Endothelial cell of hepatic sinusoid (primary cell): Measurements from ENCODE around the gene ADAM11.
"Not testable (repeated sequence)": the region's sequence is repeated elsewhere in the genome, so short reads cannot be mapped to it uniquely, and the experiment has no call there.

Experiments used
- in situ Hi-C: cut with HindIII; loops from 2 replicates; pipeline ENCODE4 v1.10.0; 2017; ENCODE audit warnings: low sequenced_read_pairs

ADAM11 gene

DNA sequence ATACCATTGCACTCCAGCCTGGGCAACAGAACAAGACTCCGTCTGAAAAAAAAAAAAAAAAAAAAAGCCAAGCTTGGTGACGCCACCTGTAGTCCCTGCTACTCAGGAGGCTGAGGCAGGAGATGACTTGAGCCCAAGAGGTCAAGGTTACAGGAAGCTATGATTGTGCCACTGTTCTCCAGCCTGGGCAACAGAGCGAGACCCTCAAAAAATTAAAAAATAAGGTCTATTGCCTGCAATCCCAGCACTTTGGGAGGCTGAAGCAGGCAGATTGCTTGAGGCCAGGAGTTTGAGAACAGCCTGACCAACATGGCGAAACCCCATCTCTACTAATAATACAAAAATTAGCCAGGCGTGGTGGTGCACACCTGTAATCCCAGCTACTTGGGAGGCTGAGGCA is 3.6 kb upstream of the ADAM11 start:
- in situ Hi-C loops, result not testable (repeated sequence)

DNA sequence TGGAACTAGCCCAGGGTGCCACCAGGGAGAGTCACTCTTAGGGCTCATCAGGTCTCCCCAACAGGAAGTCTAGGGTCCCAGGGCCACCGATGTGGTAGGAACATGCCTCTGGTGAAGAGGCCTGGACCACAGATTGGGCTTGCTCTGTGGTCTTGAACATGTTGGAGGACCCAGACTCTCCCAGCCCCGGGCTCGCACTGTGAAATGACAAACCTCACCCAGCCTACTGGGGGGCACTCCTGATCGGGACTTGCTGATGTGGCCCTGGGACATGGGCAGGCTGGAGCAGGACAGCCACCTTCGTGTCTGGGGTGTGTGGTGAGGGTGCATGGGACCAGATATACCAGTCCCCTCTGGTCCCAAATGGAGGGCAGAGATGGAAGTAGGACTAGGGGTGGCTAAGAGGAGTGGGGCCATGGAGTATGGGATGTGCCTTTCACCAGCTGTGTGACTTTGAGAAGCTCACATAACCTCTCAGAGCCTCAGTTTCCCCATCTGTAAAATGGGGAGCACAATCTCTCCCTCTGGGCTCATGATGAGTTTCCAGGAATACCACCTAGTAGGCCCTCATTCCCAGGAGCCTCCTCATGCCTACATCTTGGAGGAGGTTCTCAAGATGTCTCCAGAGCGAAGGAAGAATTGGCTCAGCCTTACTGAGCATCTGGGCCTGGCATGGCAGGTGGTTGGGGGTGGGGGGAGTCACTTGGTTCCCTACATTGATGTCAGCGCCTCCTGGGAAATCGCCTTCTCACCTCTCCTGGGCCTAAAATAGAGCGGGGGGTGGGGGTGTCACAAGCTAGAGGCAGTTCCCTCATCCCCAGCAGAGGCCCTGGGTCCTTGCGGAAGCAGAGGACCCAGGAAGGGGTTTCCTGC is 1.5 kb upstream of the ADAM11 start:
- in situ Hi-C loops, result no loop called here

DNA sequence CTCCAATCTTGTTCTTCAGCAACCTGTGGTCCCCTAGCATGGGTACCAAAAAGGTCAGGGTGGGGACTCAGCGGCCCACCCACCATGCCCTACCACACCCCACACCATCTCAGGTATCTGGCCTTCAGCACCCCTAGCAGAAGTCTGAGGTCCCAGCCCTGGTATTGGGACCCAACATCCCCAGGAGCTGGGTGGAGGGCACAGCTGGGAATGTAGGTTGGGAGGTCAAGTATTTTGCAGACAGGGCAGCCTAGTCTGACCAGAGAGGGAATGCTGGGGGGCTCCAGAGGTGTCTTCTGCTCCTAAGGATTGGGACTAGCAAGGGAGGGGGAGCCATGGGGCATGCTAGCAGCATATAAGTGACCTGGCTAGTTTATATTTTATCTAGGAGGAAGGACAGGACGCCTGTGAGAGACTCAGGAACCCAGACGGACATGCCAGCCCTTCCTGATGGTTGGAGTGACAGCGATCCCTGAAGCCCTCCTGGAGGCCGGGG is 822 bp upstream of the ADAM11 start:
- in situ Hi-C loops, result no loop called here

DNA sequence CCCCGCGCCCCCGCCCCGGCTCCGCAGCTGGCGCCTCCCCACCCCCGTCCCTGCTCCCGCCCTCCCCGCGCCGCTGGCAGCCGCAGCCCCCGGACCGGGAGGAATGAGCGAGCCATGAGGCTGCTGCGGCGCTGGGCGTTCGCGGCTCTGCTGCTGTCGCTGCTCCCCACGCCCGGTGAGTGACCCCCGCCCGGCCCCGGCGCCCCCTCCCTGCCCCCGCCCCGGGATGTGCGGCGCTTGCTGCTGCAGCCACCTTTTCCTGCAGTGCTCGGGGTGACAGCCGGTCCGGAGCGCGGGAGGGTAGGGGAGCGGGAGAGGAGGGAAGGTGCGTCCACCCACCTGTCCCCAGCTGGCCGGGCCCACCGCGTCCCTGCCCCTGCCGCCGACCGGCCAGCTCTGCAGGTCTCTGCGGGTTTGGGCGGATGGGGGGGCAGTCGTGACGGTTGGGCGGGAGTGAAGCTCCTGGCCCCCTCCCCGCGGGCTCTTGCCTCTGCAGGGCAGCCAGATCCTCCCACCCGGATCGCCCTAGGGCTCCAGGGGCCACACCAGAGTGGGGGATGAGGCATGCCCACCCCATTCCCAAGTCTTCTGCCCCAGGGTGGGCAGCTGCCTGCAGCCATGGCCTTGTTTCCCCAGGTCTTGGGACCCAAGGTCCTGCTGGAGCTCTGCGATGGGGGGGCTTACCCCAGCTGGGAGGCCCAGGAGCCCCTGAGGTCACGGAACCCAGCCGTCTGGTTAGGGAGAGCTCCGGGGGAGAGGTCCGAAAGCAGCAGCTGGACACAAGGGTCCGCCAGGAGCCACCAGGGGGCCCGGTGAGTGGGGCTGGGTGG is 513 bp downstream of the ADAM11 start:
- in situ Hi-C loops, result no loop called here

DNA sequence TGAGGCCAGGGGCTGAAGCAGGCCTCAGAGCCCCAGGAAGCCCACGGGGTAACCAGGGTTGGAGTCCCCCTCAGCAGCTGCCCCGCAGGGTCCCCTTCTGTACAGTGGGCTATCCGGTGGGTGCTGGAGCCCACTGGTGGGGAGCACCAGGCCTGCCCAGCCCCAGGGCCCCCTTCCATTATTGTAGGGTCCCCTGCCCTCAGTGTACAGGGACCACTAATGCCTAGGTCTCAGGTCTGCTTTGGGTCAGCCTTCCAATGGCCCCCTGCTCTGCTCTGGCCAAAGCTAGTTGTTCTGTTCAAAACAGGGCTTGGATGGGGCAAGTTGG is 1.1 kb downstream of the ADAM11 start:
- in situ Hi-C loops, result no loop called here

DNA sequence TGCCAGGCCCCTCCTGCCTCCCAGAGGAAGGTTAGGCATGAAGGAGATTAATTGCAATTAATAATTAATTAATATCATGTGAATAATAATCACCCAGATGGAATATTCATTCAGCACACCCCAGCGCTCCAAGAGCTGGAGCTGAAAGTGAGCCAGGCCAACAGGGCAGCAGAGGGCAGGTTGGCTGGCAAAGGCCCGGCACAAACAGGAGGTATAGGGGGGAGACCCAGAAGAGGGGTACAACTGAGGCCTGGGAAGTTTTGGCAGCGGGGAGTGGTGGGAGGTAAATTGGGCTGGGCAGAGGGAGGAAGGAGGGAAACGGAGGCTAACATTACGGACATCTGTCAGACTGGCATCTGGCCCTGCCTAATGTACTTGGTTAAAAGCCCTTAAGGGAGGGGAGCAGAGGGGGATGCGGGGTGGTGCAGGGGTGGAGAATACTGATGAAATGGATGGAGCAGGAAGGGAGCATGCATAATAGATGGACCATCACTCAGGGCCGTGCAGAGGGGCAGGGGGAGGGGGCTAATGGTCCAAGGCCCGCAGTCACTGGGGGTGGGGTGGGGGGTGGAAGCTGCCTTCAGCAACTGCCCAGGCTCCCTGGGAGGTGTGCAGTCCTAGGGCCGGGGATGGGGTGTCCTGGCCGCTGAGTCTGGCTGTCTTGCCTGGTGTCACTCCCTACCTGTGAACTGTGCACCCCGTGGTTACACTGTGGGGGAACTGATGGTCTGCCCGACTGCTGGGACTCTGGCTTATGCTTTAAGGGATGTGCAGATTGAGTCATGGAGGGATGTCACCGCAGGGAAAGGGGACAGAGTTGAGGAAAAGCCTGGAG is 1.9 kb downstream of the ADAM11 start:
- in situ Hi-C loops, result no loop called here

DNA sequence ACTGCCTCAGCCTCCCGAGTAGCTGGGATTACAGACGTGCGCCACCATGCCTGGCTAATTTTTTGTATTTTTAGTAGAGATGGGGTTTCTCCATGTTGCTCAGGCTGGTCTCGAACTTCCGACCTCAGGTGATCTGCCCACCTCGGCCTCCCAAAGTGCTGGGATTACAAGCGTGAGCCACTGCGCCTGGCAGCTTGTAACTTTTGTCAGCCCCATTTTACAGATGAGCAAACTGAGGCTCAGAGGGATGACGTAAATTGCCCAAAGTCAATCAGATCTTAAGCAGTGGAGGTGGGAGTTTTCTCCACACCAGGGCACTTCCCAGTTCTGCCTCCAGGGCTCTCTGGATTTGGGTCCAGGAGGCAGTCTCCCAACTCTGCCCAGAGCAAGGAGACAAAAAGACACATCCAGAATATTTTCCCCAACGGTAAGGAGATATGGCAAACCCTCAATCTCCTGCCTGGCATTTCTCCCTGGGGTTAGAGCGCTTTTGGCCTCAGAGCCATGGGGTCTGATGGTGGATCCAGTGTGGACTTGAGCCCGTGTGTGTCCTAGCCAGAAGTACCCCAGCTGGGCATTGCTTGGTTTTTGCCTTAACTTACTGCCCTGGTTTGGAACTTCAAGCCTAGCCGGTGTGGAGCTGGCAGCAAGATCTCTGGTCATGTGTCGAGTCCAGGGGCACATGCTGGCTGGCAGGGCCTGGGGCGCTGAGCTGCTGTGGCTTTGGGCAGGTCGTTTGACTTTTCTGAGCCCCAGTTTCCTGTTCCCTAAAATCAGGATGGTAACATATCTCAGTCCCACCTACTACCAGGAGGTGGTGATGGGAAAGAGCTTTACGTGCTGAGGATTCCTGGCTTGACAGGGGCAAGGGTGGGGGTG is 3.4 kb downstream of the ADAM11 start:
- in situ Hi-C loops, result no loop called here

DNA sequence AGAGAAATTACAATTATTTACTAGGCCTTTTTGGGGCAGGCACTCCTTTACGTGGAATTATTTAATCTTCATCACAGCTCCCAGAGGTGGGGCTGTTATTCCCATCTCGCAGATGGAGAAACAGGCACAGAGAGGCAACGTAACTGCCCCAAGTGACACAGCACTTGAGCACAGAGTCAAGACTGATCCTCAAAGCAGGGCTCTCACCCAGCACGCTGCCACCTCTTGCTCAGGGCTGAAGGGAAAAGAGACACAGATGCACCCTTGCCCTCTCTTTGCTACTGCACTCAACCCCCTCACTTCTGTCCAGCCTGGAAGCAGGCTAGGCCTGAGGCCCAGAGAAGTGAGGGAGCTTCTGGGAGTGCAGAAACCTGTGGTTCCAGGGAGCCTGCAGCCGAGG is 4.4 kb downstream of the ADAM11 start:
- in situ Hi-C loops, result no loop called here

DNA sequence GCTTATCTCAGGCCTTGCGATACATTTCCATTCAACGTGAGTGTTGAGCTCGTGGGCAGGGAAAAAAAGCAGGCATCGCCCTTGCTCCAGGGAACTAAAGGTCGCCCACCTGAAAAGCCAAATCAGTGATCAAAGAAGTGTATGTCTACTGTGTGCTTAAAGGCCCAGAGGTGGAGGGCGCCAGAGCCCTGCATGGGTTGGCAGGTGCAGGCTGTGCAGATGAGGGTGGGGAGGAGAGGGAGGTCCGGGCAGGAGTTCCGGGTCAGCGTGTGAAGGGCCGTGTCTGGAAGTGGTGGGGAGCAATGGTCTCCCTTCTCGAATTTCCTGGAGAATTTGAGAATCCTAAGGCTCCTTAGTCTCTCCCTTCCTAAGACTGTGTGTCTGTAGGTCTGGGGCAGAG is 7.2 kb downstream of the ADAM11 start:
- in situ Hi-C loops, result no loop called here

DNA sequence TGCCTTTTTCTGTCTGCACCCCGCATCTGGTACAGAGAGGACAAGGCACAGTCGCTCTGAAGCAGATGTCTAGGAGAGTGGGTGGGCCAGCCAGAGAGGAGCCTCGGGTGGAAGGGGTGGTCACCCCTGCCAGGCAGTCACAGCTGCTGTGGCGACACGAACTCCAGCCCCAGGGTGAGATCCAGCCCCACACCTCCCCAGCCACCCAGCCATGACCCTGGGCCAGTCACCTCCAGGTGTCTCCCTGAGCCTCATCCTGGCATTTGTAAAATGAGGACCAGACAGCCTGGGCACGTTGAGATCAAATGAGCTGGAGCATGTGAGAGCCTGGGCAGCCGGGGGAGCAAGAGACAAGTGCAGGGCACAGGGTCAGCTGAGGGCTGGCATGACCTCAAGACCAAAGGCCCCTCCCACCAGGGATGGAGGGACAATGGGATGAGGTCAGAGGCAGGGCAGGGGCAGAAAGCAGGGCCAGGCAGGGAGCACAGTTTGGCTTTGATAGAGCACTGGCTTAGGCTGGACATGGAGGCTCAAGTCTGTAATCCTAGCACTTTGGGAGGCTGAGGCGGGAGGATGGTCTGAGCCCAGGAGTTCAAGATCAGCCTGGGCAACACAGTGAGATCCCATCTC is 7.7 kb downstream of the ADAM11 start:
- in situ Hi-C loops, result no loop called here

DNA sequence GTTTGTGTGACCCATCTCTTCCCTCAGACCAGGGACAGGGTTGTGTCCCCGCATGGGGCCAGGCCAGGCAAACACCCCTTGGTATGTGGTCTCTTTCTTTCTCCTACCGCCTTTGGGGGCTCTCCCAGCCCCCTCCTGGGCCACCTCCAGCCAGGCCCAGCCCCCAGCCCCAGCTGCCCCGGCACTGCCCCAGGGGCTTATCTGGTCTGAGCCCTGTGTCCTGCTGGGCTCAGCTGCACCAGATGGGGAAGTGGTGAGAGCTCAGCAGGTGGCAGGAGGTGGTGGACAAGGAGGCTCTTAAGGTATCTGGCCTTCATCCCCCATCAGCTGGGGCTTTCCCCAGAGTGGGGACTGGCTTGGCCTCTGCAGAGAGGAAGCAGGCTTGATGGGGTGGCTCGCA is 8.7 kb downstream of the ADAM11 start:
- in situ Hi-C loops, result no loop called here

DNA sequence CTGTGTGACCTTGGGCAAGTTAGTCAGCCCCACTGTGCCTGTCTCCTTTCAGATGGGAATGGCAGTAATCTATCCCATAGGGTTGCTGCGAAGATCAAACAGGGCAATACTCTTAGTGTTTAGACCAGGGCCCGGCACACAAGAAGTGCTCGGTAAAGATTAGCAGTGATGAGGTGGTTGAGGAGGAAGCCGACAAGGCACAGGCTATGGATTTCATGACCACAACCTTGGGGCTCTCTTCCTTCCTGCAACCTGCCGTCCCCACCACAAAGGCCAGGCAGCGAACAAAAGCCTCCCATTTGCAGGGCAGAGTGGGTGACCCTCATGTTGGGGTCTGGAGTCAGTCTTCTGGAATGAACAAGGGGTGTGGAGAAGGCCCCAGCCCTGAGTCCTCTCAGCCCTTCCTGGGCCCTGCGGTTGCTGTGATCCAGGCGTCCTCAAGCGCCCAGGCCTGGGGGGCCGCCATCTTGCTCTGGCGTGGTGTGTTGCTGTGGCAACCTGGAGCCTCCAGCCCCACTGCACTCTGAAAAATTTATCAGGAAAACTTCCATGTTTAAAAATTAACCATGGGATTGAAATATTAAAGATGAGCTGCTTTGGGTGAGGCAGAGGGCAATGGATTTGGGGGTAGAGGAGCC is 9.8 kb downstream of the ADAM11 start:
- in situ Hi-C loops, result no loop called here

DNA sequence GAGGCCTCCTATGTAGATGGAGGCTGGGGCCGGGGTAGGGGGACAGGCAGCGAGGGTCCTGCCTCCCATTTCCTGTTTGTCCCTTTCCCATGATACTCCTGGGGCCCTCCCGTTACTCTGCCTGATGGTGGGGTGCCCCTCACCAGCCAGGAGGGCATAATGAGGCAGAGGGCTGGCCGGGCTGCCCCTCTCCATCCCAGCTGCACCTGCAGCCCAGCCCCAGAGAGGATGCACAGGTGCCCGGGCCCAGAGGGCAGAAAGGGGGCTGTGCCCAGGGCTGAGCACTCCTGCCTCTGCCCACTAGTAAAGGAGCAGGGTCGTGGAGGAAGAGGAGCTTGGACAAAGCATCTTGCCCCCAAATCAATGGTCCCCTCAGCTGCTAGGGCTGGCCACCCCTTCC is 10.4 kb downstream of the ADAM11 start:
- in situ Hi-C loops, result no loop called here

DNA sequence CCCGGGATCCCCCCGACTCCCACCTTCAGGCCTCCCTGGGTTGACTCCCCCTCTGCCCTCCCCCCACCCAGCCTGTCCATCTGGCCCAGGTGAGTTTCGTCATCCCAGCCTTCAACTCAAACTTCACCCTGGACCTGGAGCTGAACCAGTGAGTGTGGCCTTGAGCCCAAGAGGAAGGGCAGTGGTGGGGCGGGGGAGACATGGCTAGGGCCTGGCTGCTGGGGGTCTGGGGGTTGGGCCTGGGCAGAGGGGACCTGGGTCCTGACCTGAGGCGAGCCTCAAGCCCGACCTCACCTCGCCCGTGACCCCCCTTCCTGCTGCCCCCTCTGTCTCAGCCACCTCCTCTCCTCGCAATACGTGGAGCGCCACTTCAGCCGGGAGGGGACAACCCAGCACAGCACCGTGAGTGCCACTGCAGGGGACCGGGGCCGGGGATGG is 10.9 kb downstream of the ADAM11 start:
- in situ Hi-C loops, result loop anchor here (5.0 kb wide), 1 partner anchor 73 kb away; no protein-coding TSS in a partner anchor

DNA sequence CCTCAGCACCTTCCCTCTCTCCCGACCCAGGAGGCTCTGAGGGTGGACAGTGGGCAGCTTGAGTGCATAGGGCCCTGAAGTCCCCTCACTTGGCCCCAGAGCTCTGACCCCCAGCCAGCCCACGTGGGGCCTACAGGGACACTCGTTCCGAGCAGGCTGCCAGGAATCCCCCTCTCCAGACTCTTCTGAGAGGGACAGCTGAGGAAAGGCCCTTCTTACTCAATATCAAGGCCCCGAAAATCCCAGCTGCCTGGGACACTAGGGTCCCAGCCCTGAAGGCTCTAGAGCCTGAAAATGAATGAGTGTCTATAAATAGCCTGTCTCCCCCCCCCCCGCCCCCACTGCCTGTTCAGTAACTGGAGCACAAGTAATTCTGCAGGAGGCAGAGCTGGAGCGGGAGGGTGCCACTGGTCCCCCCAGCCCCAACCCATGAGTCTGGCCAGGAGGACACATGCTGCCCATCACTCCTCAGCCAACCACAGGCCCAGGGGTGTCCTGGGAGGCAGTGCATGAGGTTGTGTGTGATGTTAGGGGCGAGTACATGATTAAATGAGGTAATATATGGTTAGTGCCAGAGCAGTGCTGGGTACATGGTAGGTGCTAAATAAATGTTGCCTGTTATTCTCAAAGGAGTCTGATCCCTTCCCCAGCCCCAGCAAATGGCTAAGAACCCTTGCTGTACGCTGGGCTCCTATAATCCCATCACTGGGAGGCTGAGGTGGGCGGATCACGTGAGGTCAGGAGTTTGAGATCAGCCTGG is 11.6 kb downstream of the ADAM11 start:
- in situ Hi-C loops, result loop anchor here (5.0 kb wide), 1 partner anchor 72 kb away; no protein-coding TSS in a partner anchor

DNA sequence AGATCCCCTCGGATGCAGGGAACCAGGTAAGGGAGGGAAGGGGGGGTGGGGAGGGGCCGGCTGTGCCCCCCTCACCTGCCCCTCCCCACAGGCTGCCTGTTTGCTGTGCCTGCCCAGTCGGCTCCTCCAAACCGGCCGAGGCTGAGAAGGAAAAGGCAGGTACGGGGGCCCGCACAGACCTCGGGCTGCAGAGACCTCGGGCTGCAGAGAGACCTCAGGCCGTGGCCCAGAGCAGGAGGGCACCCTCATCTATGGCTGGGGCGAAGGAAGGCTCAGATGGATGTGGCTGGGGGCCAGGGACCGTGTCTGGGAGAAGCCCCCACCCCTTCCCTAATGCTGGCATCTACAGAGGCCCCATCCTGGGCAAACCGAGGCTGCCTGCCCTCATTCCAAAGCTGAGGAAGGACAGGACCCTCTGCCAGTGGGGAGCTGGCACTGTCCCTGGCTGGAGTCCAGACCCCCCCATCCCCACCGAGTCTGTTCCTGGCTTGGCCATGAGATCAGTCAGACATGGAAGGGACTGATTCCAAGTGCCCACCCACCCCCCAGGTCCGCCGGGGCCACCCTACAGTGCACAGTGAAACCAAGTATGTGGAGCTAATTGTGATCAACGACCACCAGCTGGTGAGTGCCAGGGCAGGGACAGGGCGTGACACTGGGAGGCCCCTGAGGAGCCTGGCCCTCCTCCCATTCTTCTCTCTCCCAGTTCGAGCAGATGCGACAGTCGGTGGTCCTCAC is 13.7 kb downstream of the ADAM11 start:
- in situ Hi-C loops, result loop anchor here (5.0 kb wide), 1 partner anchor 70 kb away; no protein-coding TSS in a partner anchor

DNA sequence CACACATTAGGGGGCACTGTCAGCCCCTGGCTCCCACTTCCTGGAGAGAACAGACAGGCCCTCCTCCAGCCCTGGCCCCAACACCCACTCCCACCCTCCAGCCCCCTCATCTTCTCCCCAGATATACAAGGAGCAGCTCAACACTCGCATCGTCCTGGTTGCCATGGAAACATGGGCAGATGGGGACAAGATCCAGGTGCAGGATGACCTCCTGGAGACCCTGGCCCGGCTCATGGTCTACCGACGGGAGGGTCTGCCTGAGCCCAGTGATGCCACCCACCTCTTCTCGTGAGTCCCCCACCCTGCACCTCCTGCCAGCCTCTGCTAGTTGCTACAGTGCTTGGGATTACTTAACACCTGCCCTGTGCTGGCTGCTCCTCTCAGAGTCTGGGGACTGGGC is 14.4 kb downstream of the ADAM11 start:
- in situ Hi-C loops, result loop anchor here (5.0 kb wide), 1 partner anchor 69 kb away; no protein-coding TSS in a partner anchor
